ENCODE data around the gene MRPL28.

Gene MRPL28

DNA sequence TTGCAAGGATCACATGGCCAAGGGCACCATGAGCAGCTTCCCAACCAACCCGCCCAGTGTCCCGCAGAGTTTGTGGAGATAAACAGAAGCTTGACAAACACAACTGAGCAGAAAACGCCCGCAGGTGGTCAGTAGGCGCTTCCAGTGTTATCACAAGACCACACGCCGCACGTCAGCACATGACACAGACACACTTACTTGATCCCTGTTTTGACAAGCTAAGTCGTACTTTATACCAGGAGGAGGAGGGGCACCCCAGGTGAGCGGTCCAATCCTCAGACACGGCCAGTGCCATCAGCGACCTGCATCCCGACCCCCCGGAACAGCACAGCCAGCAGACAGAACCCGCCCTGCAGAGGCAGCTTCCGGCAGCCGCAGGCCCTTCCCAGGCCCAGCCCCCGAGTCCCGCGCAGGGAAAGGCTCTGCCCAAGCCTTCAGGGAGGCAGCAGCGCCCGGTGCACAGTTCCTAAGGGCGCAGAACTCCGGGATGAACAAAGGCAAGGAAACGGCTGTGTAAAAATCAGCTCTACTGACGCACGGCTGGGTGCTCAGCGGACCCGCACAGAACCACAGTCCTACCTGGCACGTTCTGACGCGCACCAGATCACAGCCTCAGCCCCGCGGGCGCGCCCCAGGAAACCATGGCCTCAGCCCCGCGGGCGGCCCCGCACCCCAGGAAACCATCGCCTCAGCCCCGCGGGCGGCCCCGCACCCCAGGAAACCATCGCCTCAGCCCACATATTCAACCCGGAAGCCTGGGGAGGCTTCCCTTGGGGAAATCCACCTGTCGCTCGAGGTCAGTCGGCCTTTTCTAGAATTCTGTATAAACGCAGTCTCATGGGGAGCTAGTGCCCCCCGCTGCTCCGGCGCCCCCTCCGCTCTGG, 45.6 kb downstream of the MRPL28 start:
- no peak for DNase-seq (ENCODE audit: low read depth)

DNA sequence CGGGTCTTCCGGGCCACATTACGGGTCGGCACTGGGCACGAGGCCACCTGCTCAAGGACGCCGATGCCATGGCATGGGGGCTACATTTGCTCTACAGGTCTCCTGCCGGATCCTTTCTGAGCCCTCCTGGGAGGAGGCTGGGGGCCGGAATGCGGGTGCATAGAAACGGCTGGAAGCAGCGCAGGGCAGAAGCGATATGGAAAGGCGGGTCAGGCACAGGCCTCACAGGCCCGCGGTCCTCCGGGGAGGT, 46.2 kb downstream of the MRPL28 start:
- DNase-seq (ENCODE audit: low read depth): no peak
- H3K4me3 ChIP-seq (ENCODE audit: low read depth, low read length): no peak overlapping the region

More for the DNA sequence above, 45.6 kb downstream of the MRPL28 start:
- H3K4me3 ChIP-seq (ENCODE audit: low read depth, low read length): no peak overlapping the region

GRCh38 chr16:322476-323143, 47.7 kb downstream of the MRPL28 start:
- no peak for DNase-seq (ENCODE audit: low read depth)
- no peak overlapping the region for H3K4me3 ChIP-seq (ENCODE audit: low read depth, low read length)

DNA sequence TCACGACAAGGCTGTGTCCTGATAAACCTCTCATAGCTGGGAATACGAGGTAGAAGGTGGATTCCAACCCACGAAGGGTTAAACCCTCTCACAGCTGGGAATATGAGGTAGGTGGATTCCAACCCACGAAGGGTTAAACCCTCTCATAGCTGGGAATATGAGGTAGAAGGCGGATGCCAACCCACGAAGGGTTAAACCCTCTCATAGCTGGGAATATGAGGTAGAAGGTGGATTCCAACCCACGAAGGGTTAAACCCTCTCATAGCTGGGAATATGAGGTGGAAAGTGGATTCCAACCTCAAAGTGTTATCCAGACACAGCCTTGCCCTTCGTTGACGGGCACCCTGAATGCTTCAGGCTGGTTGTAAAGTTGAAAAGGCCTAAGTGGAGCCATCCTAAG, 48.8 kb downstream of the MRPL28 start:
- DNase-seq (ENCODE audit: low read depth): no peak
- H3K4me3 ChIP-seq (ENCODE audit: low read depth, low read length): no peak overlapping the region

- no peak for DNase-seq (ENCODE audit: low read depth)
- H3K4me3 ChIP-seq (ENCODE audit: low read depth, low read length): no peak overlapping the region
These were observed 50.1 kb downstream of the MRPL28 start for GRCh38 chr16:320206-320605.

- H3K4me3 ChIP-seq (ENCODE audit: low read depth, low read length): no peak overlapping the region
- DNase-seq (ENCODE audit: low read depth): no peak
These were observed 51.7 kb downstream of the MRPL28 start for GRCh38 chr16:318628-319027.

GRCh38 chr16:317583-317982, 52.8 kb downstream of the MRPL28 start:
- H3K4me3 ChIP-seq (ENCODE audit: low read depth, low read length): no peak overlapping the region
- no peak for DNase-seq (ENCODE audit: low read depth)
